Liver (tissue), 9 donors: ENCODE measurements around the gene CCKAR. TPM values are rescaled to one million over a fixed set of nuclear protein-coding genes. Genes with fewer than 3 reads are reported as not detected.

Experiments
- DNase-seq: peaks from one replicate; pipeline ENCODE4 v3.0.0-alpha.2; 2017; ENCODE audit warnings: low spot score
- H3K27ac ChIP-seq, 2 donors: one replicate each; pipeline ENCODE4 v1.7.0; 2013; ENCODE audit warnings: inconsistent platforms in 2 of 2, low read length in 2 of 2, control low read depth in 1 of 2, low read depth in 1 of 2, mild to moderate bottlenecking in 1 of 2
- H3K27me3 ChIP-seq, 4 donors: one replicate each; pipeline versions ENCODE4 v1.6.1 to v1.7.0; 2013; ENCODE audit warnings: low read length in 3 of 4, inconsistent platforms in 1 of 4, mild to moderate bottlenecking in 1 of 4, moderate library complexity in 1 of 4; ENCODE audit not compliant: control insufficient read depth in 4 of 4, insufficient read depth in 4 of 4
- H3K36me3 ChIP-seq, 4 donors: one replicate each; pipeline versions ENCODE4 v1.6.1 to v1.7.0; 2013; ENCODE audit warnings: low read length in 3 of 4, mild to moderate bottlenecking in 3 of 4, low read depth in 1 of 4, moderate library complexity in 1 of 4; ENCODE audit not compliant: control insufficient read depth in 4 of 4, insufficient read depth in 3 of 4
- H3K4me1 ChIP-seq, 4 donors: one replicate each; pipeline versions ENCODE4 v1.6.1 to v1.7.0; 2013; ENCODE audit warnings: low read length in 3 of 4, mild to moderate bottlenecking in 3 of 4, moderate library complexity in 1 of 4; ENCODE audit not compliant: control insufficient read depth in 4 of 4, insufficient read depth in 4 of 4
- H3K4me3 ChIP-seq, 3 donors: one replicate each; pipeline versions ENCODE4 v1.6.1 to v1.7.0; 2013; ENCODE audit warnings: low read length in 3 of 3, control low read depth in 1 of 3, low read depth in 1 of 3, mild to moderate bottlenecking in 1 of 3
- H3K9ac ChIP-seq, 2 donors: one replicate each; pipeline ENCODE4 v1.7.0; 2013; ENCODE audit warnings: low read length in 2 of 2, mild to moderate bottlenecking in 2 of 2, moderate library complexity in 2 of 2, control low read depth in 1 of 2, low read depth in 1 of 2
- H3K9me3 ChIP-seq, 4 donors: one replicate each; pipeline versions ENCODE4 v1.6.1 to v1.7.0; 2013; ENCODE audit warnings: low read length in 3 of 4; ENCODE audit not compliant: control insufficient read depth in 4 of 4
- FOXA1 ChIP-seq: IDR thresholded peaks from 2 replicates; pipeline ENCODE4 v1.6.1; 2016; ENCODE audit warnings: antibody characterized with exemption
- GABPA ChIP-seq, 2 donors: IDR thresholded peaks in 1 of 2; conservative IDR thresholded peaks in 1 of 2; 2 replicates each; pipeline ENCODE4 v1.6.1; 2016; ENCODE audit warnings: antibody characterized with exemption in 2 of 2, mild to moderate bottlenecking in 1 of 2, moderate library complexity in 1 of 2
- HNF4A ChIP-seq, 2 donors: conservative IDR thresholded peaks; 2 replicates each; pipeline ENCODE4 v1.6.1; 2016; ENCODE audit warnings: antibody characterized with exemption in 2 of 2, mild to moderate bottlenecking in 2 of 2
- HNF4G ChIP-seq: IDR thresholded peaks from 2 replicates; pipeline ENCODE4 v1.6.1; 2016; ENCODE audit warnings: antibody characterized with exemption
- NR2F2 ChIP-seq: IDR thresholded peaks from 2 replicates; pipeline ENCODE4 v1.6.1; 2016; ENCODE audit warnings: antibody characterized with exemption
- RAD21 ChIP-seq, 2 donors: IDR thresholded peaks; 2 replicates each; pipeline ENCODE4 v1.6.1; 2016; ENCODE audit warnings: antibody characterized with exemption in 2 of 2, mild to moderate bottlenecking in 2 of 2
- RXRA ChIP-seq, 2 donors: IDR thresholded peaks; 2 replicates each; pipeline ENCODE4 v1.6.1; 2017 to 2018; ENCODE audit warnings: antibody characterized with exemption in 2 of 2, mild to moderate bottlenecking in 1 of 2
- SP1 ChIP-seq: IDR thresholded peaks from 2 replicates; pipeline ENCODE4 v1.6.1; 2018; ENCODE audit warnings: antibody characterized with exemption, mild to moderate bottlenecking
- WGBS: extraction: QIAGEN DNeasy Blood & Tissue Kit; methylation state at CpG from one replicate; pipeline ENCODE4 v1.1.7; 2013; 5-methylcytosine and 5-hydroxymethylcytosine counted together
- polyA plus RNA-seq, 2 donors: library from polyadenylated mRNA; stranded (reverse) in 1 of 2; unstranded in 1 of 2; fragments of 200-250 nt in 1 of 2; fragments of >200 nt in 1 of 2; fragmentation: Nextera tagmentation in 1 of 2; extraction: Ambion mirVana in 1 of 2; gene quantifications; one replicate each; pipeline versions ENCODE4 v1.2.1 to v1.2.3, GENCODE V29; 2013 to 2015
- total RNA-seq, 2 donors: library from RNA; depleted of rRNA; stranded (reverse); fragments of >200 nt; gene quantifications; one replicate each; pipeline ENCODE4 v1.2.3, GENCODE V29; 2014
- TF ChIP-seq, protein P1 (sequence below): IDR thresholded peaks from 2 replicates; pipeline ENCODE4 v1.6.1; 2016; ENCODE audit warnings: antibody characterized with exemption
- TF ChIP-seq, protein P2 (sequence below): IDR thresholded peaks from 2 replicates; pipeline ENCODE4 v1.6.1; 2016; ENCODE audit warnings: antibody characterized with exemption
- TF ChIP-seq, protein P3 (sequence below): fragments of 150-350 bp; IDR thresholded peaks from 2 replicates; pipeline ENCODE4 v1.5.1; 2017; ENCODE audit warnings: improper control_type of control experiment, low read depth, low read length; ENCODE audit not compliant: missing input control
- TF ChIP-seq, protein P4 (sequence below): IDR thresholded peaks from 2 replicates; pipeline ENCODE4 v1.6.1; 2016; ENCODE audit warnings: antibody characterized with exemption, mild to moderate bottlenecking
- donor health status: healthy.
- donor health status: healthy.
- donor health status: healthy.
- donor health status: healthy.
- donor health status: healthy.

CCKAR gene
- total and polyA plus RNA-seq, 4 donors = not detected

DNA sequence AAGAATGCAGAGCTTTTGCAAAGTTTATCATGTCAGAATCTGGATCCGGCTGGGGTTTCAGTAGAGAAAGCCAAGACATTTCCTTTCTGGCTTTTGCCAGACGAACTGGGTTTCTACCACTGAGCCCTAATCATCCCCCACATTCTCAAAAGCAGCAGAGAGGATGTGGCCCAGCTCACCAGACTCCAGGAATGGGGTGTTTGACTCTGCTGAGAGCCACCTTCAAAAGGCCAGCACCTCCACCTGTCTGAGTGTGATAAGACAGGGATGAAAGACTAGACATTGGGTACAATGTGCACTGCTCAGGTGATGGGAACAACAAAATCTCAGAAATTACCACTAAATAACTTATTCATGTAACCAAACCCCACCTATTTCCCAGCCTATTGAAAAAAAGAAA, 25.7 kb upstream of the CCKAR start (continued):
- TF ChIP-seq, protein P1, sequence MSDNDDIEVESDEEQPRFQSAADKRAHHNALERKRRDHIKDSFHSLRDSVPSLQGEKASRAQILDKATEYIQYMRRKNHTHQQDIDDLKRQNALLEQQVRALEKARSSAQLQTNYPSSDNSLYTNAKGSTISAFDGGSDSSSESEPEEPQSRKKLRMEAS = no peak
- TF ChIP-seq RAD21 (IDR thresholded peaks at IDR 0.05) = no peak

DNA sequence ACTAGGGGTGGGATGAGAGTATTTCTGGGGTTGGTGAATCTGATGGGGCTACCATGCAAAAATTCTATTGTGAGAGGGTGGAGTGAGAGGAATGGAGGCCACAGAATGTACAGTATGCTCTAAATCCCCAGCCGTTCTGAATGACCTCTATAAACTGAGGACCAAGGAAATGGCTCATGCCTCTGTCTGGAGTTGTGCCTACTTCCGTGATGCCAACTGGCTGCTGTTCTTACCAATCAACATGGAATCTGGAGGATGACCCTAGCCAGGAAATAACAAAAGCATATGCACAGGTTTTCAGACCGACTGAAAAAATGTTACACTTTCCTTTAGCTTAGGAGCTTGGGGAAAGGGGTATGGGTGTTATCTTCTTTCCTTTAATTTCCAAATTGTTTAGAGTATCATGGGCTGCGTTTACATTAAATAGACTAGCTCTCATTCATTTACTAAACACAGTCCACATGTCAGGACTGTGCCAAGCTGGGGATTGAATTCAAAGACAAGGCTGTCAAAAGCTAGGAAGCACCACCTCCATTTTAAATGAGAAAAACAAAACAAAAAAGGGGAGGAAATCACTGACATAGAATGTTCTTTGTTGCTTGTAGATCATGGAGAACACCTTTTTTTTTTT, 20.2 kb upstream of the CCKAR start:
- 54% methylated on average over 4 of the region's 4 CpGs for WGBS
- Histone ChIP-seq H3K27me3 (peaks cover 0 to 12% (median 0%) of the 10 kb centered on the region in 4 donors), H3K4me3 (no peak overlapping the region), H3K9me3 (no peaks in the 10 kb centered on the region), H3K9ac (no peak overlapping the region), H3K4me1 (no peaks in the 10 kb centered on the region), H3K27ac (no peak overlapping the region), H3K36me3 (no peaks in the 10 kb centered on the region)
- no peak for DNase-seq
- no peak for TF ChIP-seq NR2F2
- TF ChIP-seq, protein P2, sequence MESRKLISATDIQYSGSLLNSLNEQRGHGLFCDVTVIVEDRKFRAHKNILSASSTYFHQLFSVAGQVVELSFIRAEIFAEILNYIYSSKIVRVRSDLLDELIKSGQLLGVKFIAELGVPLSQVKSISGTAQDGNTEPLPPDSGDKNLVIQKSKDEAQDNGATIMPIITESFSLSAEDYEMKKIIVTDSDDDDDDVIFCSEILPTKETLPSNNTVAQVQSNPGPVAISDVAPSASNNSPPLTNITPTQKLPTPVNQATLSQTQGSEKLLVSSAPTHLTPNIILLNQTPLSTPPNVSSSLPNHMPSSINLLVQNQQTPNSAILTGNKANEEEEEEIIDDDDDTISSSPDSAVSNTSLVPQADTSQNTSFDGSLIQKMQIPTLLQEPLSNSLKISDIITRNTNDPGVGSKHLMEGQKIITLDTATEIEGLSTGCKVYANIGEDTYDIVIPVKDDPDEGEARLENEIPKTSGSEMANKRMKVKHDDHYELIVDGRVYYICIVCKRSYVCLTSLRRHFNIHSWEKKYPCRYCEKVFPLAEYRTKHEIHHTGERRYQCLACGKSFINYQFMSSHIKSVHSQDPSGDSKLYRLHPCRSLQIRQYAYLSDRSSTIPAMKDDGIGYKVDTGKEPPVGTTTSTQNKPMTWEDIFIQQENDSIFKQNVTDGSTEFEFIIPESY = no peak
- TF ChIP-seq FOXA1 = no peak
- no peak for TF ChIP-seq GABPA (IDR thresholded peaks at IDR 0.05 in 1 of 2, conservative IDR thresholded peaks at IDR 0.05 in 1 of 2)
- TF ChIP-seq RXRA (IDR thresholded peaks at IDR 0.05) = no peak
- TF ChIP-seq, protein P3, sequence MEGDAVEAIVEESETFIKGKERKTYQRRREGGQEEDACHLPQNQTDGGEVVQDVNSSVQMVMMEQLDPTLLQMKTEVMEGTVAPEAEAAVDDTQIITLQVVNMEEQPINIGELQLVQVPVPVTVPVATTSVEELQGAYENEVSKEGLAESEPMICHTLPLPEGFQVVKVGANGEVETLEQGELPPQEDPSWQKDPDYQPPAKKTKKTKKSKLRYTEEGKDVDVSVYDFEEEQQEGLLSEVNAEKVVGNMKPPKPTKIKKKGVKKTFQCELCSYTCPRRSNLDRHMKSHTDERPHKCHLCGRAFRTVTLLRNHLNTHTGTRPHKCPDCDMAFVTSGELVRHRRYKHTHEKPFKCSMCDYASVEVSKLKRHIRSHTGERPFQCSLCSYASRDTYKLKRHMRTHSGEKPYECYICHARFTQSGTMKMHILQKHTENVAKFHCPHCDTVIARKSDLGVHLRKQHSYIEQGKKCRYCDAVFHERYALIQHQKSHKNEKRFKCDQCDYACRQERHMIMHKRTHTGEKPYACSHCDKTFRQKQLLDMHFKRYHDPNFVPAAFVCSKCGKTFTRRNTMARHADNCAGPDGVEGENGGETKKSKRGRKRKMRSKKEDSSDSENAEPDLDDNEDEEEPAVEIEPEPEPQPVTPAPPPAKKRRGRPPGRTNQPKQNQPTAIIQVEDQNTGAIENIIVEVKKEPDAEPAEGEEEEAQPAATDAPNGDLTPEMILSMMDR = no peak
- TF ChIP-seq, protein P4, sequence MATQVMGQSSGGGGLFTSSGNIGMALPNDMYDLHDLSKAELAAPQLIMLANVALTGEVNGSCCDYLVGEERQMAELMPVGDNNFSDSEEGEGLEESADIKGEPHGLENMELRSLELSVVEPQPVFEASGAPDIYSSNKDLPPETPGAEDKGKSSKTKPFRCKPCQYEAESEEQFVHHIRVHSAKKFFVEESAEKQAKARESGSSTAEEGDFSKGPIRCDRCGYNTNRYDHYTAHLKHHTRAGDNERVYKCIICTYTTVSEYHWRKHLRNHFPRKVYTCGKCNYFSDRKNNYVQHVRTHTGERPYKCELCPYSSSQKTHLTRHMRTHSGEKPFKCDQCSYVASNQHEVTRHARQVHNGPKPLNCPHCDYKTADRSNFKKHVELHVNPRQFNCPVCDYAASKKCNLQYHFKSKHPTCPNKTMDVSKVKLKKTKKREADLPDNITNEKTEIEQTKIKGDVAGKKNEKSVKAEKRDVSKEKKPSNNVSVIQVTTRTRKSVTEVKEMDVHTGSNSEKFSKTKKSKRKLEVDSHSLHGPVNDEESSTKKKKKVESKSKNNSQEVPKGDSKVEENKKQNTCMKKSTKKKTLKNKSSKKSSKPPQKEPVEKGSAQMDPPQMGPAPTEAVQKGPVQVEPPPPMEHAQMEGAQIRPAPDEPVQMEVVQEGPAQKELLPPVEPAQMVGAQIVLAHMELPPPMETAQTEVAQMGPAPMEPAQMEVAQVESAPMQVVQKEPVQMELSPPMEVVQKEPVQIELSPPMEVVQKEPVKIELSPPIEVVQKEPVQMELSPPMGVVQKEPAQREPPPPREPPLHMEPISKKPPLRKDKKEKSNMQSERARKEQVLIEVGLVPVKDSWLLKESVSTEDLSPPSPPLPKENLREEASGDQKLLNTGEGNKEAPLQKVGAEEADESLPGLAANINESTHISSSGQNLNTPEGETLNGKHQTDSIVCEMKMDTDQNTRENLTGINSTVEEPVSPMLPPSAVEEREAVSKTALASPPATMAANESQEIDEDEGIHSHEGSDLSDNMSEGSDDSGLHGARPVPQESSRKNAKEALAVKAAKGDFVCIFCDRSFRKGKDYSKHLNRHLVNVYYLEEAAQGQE = no peak
- TF ChIP-seq HNF4G = no peak
- TF ChIP-seq, protein P1 = no peak
- no peak for TF ChIP-seq SP1
- TF ChIP-seq HNF4A (conservative IDR thresholded peaks at IDR 0.05) = no peak
- no peak for TF ChIP-seq RAD21 (IDR thresholded peaks at IDR 0.05)
